ENCODE results near the gene FAAP24. TPM values are rescaled to one million over a fixed set of nuclear protein-coding genes. Genes with fewer than 3 reads are reported as not detected.
"Not testable (repeated sequence)": the region's sequence is repeated elsewhere in the genome, so short reads cannot be mapped to it uniquely, and the experiment has no call there.

FAAP24 gene
- total RNA-seq, 4 donors from 2014 or later, result 0.82 to 1.4 (median 1.3) TPM; not detected in 1

GRCh38 chr19:32988724-32989123, 16.7 kb downstream of the FAAP24 start:
- no peak for TF ChIP-seq CTCF (IDR thresholded peaks at IDR 0.05)
- DNase-seq (ENCODE audit: low spot score), result no peak
- no peak for ATAC-seq (ENCODE audit: low FRiP score)

- DNase-seq (ENCODE audit: low spot score); ATAC-seq (ENCODE audit: low FRiP score): not testable (repeated sequence)
These were observed 23.9 kb downstream of the FAAP24 start for GRCh38 chr19:32995966-32996365.

- DNase-seq (ENCODE audit: low spot score); ATAC-seq (ENCODE audit: low FRiP score): not testable (repeated sequence)
These were observed 25.0 kb downstream of the FAAP24 start for GRCh38 chr19:32997061-32997464.

GRCh38 chr19:32997716-32998355, 25.8 kb downstream of the FAAP24 start:
- ATAC-seq (ENCODE audit: low FRiP score) (no peak), DNase-seq (ENCODE audit: low spot score) (no peak)
- TF ChIP-seq CTCF (IDR thresholded peaks at IDR 0.05), result no peak

GRCh38 chr19:32998722-32999121, 26.7 kb downstream of the FAAP24 start:
- no peak for TF ChIP-seq CTCF (IDR thresholded peaks at IDR 0.05)
- DNase-seq (ENCODE audit: low spot score) (no peak), ATAC-seq (ENCODE audit: low FRiP score) (no peak)

- ATAC-seq (ENCODE audit: low FRiP score), result no peak
- TF ChIP-seq CTCF (IDR thresholded peaks at IDR 0.05), result no peak
- no peak for DNase-seq (ENCODE audit: low spot score)
These were observed 28.5 kb downstream of the FAAP24 start for GRCh38 chr19:33000510-33000909.

- no peak for TF ChIP-seq CTCF (IDR thresholded peaks at IDR 0.05)
- ATAC-seq (ENCODE audit: low FRiP score) (no peak), DNase-seq (ENCODE audit: low spot score) (no peak)
These were observed 28.9 kb downstream of the FAAP24 start for GRCh38 chr19:33000910-33001309.

GRCh38 chr19:33002126-33002865, 30.3 kb downstream of the FAAP24 start:
- DNase-seq (ENCODE audit: low spot score), result not testable (repeated sequence)
- peak; percentile 8 for ATAC-seq (ENCODE audit: low FRiP score)

- DNase-seq (ENCODE audit: low spot score); ATAC-seq (ENCODE audit: low FRiP score): not testable (repeated sequence)
These were observed 31.5 kb downstream of the FAAP24 start for GRCh38 chr19:33003424-33004024.

Measured in omental fat pad (tissue), 4 donors.